Thyroid gland (tissue), 4 donors: ENCODE data around the gene HSF5. TPM values are rescaled to one million over a fixed set of nuclear protein-coding genes. Genes with fewer than 3 reads are reported as not detected.
"Not testable (repeated sequence)": the region's sequence is repeated elsewhere in the genome, so short reads cannot be mapped to it uniquely, and the experiment has no call there.

ENCODE experiments used
- DNase-seq, 2 donors: peaks; one replicate each; pipeline ENCODE4 v3.0.0-alpha.2; 2019
- H3K27ac ChIP-seq, 3 donors: fragments of 200-600 bp; sonication (generic); 1 replicate in 2 of 3; 2 replicates in 1 of 3; pipeline ENCODE4 v1.5.1; 2016 to 2019; ENCODE audit warnings: mild to moderate bottlenecking in 1 of 3, moderate library complexity in 1 of 3
- H3K27me3 ChIP-seq: fragments of 200-600 bp; sonication (generic); one replicate; pipeline ENCODE4 v1.5.1; 2019
- H3K36me3 ChIP-seq, 2 donors: fragments of 200-600 bp; sonication (generic); one replicate each; pipeline ENCODE4 v1.5.1; 2016 to 2019
- H3K4me1 ChIP-seq, 2 donors: fragments of 200-600 bp; sonication (generic); one replicate each; pipeline ENCODE4 v1.5.1; 2017 to 2019
- H3K4me3 ChIP-seq, 3 donors: fragments of 200-600 bp; sonication (generic); replicated peaks in 1 of 3; 1 replicate in 2 of 3; 2 replicates in 1 of 3; pipeline ENCODE4 v1.5.1; 2016; ENCODE audit warnings: mild to moderate bottlenecking in 1 of 3
- H3K9me3 ChIP-seq: fragments of 200-600 bp; sonication (generic); one replicate; pipeline ENCODE4 v1.5.1; 2017
- POLR2A ChIP-seq, 2 donors: fragments of 450-650 bp; IDR thresholded peaks; one replicate each; pipeline ENCODE4 v1.6.1; 2017; ENCODE audit warnings: antibody characterized with exemption in 2 of 2, mild to moderate bottlenecking in 2 of 2, moderate library complexity in 1 of 2
- WGBS, 2 donors: methylation state at CpG; one replicate each; pipeline ENCODE4 v1.1.5; 2017; 5-methylcytosine and 5-hydroxymethylcytosine counted together
- intact Hi-C: fragments of 100-400 bp; cut with DNase I; formaldehyde crosslinking; loops from one replicate; pipeline ENCODE4 v1.15.1; 2023
- total RNA-seq, 4 donors: library from RNA; depleted of rRNA; stranded (reverse); fragments of >200 nt; gene quantifications; one replicate each; pipeline ENCODE4 v1.2.3, GENCODE V29; 2016
- TF ChIP-seq, protein P1 (sequence below), 6 experiments: fragments of 200-600 bp in 3 of 6; fragments of 450-650 bp in 3 of 6; sonication (generic) in 3 of 6; IDR thresholded peaks; one replicate each; pipeline ENCODE4 v1.5.1; 2016 to 2019; ENCODE audit warnings: antibody characterized with exemption in 6 of 6, mild to moderate bottlenecking in 2 of 6, inconsistent platforms in 1 of 6, moderate library complexity in 1 of 6

HSF5 gene
- total RNA-seq, 4 donors from 2014 or later: 0.10 to 0.25 (median 0.12) TPM

DNA sequence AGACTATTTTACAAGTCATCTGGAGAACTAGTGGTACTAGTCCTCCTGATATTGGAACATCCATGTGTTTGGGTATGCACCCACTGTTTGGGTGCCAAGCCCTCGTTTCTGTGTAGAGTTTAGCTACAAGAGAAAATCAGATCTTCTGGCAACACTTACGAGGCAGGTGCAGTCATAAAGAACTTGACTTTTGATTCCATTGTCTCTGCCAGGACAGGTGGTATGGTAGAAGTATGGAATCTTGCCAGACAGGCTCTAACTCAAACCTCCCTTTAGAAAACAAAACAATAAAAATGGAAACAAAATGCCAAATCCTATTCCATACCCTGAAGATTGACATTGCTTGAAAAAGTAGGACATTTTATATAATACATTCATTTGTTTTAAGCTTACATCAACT is 86.9 kb downstream of the HSF5 start:
- intact Hi-C loops: no loop called here

DNA sequence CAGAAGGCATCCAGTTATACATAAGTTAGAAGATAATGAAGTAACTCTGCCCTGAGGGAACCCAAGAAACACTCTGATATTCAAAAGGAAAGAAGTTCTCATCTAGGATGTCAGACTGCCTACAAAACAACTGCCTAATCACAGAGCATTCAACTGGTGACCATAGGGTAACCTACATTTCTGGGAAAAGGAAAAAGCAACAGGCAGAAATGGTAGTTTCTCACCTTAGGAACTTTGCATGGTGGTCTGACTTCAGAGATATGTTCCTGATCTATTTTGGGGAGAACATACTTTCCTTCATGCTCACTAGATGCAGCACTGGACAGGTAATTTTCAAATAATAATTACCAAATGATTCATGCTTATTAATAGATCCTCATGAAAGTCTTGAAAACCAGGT is 87.4 kb downstream of the HSF5 start:
- no peaks in the 10 kb centered on the region for H3K36me3 ChIP-seq
- TF ChIP-seq POLR2A (IDR thresholded peaks at IDR 0.05): no peak
- TF ChIP-seq, protein P1, sequence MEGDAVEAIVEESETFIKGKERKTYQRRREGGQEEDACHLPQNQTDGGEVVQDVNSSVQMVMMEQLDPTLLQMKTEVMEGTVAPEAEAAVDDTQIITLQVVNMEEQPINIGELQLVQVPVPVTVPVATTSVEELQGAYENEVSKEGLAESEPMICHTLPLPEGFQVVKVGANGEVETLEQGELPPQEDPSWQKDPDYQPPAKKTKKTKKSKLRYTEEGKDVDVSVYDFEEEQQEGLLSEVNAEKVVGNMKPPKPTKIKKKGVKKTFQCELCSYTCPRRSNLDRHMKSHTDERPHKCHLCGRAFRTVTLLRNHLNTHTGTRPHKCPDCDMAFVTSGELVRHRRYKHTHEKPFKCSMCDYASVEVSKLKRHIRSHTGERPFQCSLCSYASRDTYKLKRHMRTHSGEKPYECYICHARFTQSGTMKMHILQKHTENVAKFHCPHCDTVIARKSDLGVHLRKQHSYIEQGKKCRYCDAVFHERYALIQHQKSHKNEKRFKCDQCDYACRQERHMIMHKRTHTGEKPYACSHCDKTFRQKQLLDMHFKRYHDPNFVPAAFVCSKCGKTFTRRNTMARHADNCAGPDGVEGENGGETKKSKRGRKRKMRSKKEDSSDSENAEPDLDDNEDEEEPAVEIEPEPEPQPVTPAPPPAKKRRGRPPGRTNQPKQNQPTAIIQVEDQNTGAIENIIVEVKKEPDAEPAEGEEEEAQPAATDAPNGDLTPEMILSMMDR (IDR thresholded peaks at IDR 0.05): no peak
- no peaks in the 10 kb centered on the region for H3K27me3 ChIP-seq
- DNase-seq: no peak
- no peak overlapping the region for H3K27ac ChIP-seq
- no peaks in the 10 kb centered on the region for H3K4me1 ChIP-seq
- no peaks in the 10 kb centered on the region for H3K9me3 ChIP-seq
- no peak overlapping the region for H3K4me3 ChIP-seq
- intact Hi-C loops: no loop called here

More for the DNA sequence above, 86.9 kb downstream of the HSF5 start:
- no peak overlapping the region for H3K27ac ChIP-seq
- no peaks in the 10 kb centered on the region for H3K36me3 ChIP-seq
- no peak for TF ChIP-seq POLR2A (IDR thresholded peaks at IDR 0.05)
- TF ChIP-seq, protein P1 (IDR thresholded peaks at IDR 0.05): no peak
- H3K4me1 ChIP-seq: no peaks in the 10 kb centered on the region
- H3K27me3 ChIP-seq: no peaks in the 10 kb centered on the region
- no peak overlapping the region for H3K4me3 ChIP-seq
- no peak for DNase-seq
- no peaks in the 10 kb centered on the region for H3K9me3 ChIP-seq
- 60 to 63% methylated on average over 2 of the region's 2 CpGs for WGBS, 2 donors

DNA sequence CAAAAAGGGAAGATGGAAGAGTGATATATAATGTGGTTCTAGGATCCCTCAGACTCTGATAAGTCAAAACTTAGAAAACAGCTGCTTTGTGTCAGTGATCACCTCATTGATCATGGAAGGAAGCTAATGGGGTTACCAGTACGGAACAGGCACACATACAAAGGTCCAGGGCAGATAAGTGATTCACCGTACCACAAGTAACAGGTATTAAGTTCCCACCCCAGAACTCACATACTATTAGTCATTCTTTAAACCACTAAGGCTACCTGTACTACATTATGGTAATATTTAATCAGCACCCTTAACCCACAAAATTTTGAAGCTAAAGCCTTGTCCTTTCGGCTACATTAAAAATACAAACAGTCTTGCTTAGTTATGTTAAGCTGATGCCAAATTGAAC is 88.2 kb downstream of the HSF5 start:
- WGBS, 2 donors: 87 to 90% methylated on average over 3 of the region's 3 CpGs
- H3K4me1 ChIP-seq: no peaks in the 10 kb centered on the region
- no peaks in the 10 kb centered on the region for H3K36me3 ChIP-seq
- intact Hi-C loops: no loop called here
- H3K4me3 ChIP-seq: no peak overlapping the region
- no peak overlapping the region for H3K27ac ChIP-seq
- TF ChIP-seq POLR2A (IDR thresholded peaks at IDR 0.05): no peak
- TF ChIP-seq, protein P1 (IDR thresholded peaks at IDR 0.05): no peak
- H3K27me3 ChIP-seq: no peaks in the 10 kb centered on the region
- H3K9me3 ChIP-seq: no peaks in the 10 kb centered on the region
- no peak for DNase-seq

DNA sequence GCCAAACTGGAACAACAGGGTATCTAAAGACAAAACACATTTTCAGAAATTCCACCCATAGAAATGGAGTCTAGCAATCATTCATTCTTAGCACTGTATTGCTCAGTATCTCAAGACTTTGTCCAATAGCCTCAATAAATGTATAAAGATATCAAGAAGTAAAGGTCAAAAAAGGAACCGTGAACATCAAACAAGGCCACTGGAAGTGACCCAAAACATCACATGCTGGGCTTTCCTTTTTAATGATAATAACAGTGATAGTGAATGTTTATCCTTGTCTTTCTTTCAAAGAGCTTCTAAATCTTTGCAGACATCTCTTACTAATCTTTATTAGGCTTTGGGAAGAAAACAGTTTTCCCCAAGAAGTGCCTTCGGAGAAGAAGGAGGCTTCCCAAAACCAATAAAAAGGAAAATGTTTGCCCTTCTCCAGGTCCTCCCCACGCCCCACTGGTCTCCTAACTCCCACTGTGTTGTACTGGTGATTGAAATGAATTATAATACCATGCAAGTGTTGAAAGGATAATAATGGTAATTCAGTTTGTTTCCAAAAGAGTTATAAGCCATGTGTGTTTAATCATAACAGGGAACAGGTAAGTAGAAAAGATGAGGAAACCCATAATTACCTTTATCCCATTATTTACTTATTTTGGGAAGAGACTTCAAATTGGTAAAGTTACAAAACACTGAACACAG is 89.5 kb downstream of the HSF5 start:
- Histone ChIP-seq H3K4me1 (no peaks in the 10 kb centered on the region), H3K27me3 (no peaks in the 10 kb centered on the region), H3K9me3 (no peaks in the 10 kb centered on the region), H3K4me3 (no peak overlapping the region), H3K27ac (no peak overlapping the region), H3K36me3 (no peaks in the 10 kb centered on the region)
- no peak for TF ChIP-seq POLR2A (IDR thresholded peaks at IDR 0.05)
- TF ChIP-seq, protein P1 (IDR thresholded peaks at IDR 0.05): no peak
- 64% methylated on average over 3 of the region's 3 CpGs for WGBS, 2 donors
- intact Hi-C loops: no loop called here
- no peak for DNase-seq

DNA sequence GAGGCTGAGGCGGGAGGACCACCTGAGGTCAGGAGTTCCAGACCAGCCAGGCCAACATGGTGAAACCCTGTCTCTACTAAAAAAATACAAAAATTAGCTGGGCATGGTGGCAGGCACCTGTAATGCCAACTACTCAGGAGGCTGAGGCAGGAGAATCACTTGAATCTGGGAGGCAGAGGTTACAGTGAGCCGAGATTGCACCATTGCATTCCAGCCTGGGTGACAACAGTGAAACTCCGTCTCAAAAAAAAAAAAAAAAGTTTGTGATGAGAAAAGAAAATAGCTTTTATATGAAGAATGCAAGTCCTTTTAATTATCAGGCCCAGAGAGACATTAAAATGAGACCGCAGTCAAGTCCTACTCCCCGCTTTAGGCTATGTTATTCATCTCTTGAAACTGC is 90.8 kb downstream of the HSF5 start:
- 89 to 93% methylated on average over 5 of the region's 5 CpGs for WGBS, 2 donors
- H3K9me3 ChIP-seq, intact Hi-C loops, H3K36me3 ChIP-seq, DNase-seq, H3K27me3 ChIP-seq, H3K4me1 ChIP-seq, H3K27ac ChIP-seq, H3K4me3 ChIP-seq: not testable (repeated sequence)
